ENCODE results near the gene SOWAHA.

Gene SOWAHA

DNA sequence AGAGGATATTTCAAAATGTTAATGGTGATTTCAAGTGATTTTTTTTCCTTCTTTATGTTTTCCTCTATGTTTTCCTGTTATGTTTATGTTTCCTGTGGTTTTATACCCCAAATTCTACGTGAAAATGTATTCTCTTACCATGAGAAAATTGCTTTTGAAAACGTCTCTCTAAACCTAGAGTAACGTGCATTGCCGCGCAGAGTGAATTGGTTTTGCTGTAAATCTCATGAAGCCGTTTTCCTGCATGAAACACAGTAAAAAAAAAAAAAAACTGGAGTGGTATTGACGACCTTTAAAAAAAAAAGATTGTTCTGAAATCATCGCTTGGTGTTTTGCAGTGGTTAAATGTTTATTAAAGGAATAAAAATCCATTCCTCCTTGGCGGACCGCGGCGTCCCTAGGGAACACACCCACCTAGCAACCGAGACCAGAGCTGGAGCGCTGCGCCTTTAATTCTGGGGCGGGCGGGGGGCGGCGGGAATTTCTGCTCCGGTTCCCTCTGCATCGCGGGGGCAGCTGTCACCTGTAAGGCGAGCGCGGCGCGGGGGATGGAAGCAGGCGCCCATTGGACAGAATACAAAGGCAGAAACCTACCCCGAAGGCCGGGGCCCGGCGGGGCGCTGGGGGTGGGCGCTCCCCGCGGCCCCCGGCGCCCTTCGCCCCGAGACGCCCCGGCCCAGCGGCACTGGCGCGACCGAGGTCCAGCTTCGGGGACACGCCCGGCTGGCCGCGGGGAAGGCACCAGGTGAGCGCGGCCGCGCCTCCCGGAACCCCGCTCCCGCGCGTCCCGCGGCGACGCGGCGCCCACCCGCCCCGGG is at the start of gene SOWAHA:
TSS of gene SOWAHA (plus strand) at position 522 of the 818 bp plus-strand sequence. CDS start 320 bp downstream, outside the sequence.
- peak; percentile 36 for ATAC-seq
- H3K9me3 Mint-ChIP-seq, result no peaks in the 10 kb centered on the region
- DNase-seq (ENCODE audit: low spot score in 2 of 2), result no peak
- no peaks in the 10 kb centered on the region for H3K36me3 Mint-ChIP-seq
- H3K4me1 Mint-ChIP-seq, result peaks cover 7% of the 10 kb centered on the region
- H3K27ac Mint-ChIP-seq, result no peak within 1 kb of the TSS
- peak within 1 kb of the TSS; percentile 61 for H3K4me3 Mint-ChIP-seq

DNA sequence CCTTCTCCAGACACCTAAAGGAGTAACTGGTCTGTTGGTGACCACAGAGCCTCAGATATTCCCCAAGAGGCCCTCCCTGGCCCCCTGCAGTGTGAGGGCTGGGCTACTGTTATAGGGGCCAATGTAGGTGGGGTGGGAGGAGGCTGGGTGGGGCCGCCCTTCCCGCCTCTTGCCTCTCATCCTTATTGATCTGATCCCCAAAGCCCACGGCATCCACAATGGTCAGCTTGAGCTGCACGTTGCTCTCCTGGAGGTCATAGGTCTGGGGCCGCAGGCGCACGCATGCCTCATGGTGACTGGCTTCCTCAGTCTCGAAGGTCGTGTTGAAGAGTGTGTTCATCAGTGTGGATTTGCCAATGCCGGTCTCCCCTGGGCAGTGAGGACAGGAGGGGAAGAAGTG is 49.1 kb upstream of the SOWAHA start:
- no peaks in the 10 kb centered on the region for H3K9me3 Mint-ChIP-seq
- ATAC-seq, result no peak
- no peak overlapping the region for H3K27ac Mint-ChIP-seq
- no peaks in the 10 kb centered on the region for H3K4me1 Mint-ChIP-seq
- DNase-seq (ENCODE audit: low spot score in 2 of 2), result no peak
- H3K36me3 Mint-ChIP-seq, result peaks cover 24% of the 10 kb centered on the region
- no peak overlapping the region for H3K4me3 Mint-ChIP-seq

DNA sequence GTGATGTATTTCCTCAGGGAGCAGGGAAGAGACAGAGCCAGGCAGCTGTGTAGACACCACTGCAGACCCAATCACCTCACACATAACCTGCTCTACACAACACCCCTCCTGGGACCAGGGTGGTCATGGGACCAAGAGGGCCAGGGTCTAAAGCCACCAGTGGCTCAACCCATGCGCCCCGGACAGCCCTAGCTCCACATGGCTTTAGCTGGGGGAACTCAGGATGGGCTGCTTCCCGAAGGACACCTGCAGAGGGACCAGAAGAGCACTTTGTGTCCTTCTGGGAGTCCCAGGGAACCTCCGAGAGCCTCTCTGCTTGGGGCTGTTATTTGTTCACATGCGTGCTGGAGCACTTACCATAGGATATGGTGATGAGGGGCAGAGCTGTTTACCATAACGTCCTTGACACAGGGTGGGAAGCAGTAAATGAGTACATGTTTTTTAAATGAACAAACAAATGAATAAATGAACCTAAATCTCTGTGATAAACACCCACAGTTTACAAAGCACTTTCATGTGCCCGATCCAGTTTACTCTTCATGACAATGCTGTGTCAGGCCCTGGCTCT is 48.3 kb upstream of the SOWAHA start:
- no peak for DNase-seq (ENCODE audit: low spot score in 2 of 2)
- H3K4me3 Mint-ChIP-seq, result no peak overlapping the region
- ATAC-seq, result no peak

DNA sequence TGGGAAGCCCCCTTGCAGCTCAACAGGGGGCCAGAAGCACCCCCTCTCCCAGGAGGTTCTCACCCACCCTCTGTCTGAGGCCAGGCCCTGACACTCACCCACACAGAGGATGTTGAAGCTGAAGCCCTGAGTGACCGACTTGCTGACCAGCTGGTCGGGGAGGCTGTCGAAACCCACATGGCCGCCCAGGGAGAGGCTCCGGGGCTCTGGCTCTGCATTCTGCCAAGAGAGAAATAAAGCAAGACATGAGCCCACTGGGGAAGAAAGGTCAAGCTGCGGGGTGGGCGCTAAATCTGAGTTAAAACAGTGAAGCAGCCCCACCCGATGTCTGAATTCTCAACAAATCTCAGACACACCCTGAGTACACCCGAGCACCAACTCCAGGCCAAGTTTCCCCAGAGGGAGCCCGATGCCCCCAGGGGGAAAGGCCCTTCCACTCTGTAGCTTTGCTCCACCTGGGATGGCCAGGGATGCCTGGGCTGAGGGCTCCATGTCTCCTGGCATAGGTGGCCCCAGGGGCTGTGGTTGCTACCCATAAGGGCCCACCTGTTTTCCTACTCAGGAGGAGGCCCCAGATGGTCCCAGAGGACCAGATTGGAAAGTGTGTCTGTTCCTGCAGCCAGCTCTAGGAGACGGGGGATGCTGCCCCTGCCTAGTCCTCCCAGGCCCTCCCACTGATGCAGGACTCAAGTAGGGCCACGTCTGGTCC is 47.6 kb upstream of the SOWAHA start:
- Mint-ChIP-seq H3K36me3 (peaks cover 20% of the 10 kb centered on the region), H3K9me3 (no peaks in the 10 kb centered on the region), H3K4me3 (no peak overlapping the region), H3K4me1 (no peaks in the 10 kb centered on the region), H3K27ac (peak overlapping the region; percentile 40)
- DNase-seq (ENCODE audit: low spot score in 2 of 2), result no peak
- ATAC-seq, result no peak

More for the DNA sequence above, 48.3 kb upstream of the SOWAHA start:
- H3K4me1 Mint-ChIP-seq, result no peaks in the 10 kb centered on the region
- no peaks in the 10 kb centered on the region for H3K9me3 Mint-ChIP-seq
- peaks cover 24% of the 10 kb centered on the region for H3K36me3 Mint-ChIP-seq
- peak overlapping the region; percentile 40 for H3K27ac Mint-ChIP-seq

DNA sequence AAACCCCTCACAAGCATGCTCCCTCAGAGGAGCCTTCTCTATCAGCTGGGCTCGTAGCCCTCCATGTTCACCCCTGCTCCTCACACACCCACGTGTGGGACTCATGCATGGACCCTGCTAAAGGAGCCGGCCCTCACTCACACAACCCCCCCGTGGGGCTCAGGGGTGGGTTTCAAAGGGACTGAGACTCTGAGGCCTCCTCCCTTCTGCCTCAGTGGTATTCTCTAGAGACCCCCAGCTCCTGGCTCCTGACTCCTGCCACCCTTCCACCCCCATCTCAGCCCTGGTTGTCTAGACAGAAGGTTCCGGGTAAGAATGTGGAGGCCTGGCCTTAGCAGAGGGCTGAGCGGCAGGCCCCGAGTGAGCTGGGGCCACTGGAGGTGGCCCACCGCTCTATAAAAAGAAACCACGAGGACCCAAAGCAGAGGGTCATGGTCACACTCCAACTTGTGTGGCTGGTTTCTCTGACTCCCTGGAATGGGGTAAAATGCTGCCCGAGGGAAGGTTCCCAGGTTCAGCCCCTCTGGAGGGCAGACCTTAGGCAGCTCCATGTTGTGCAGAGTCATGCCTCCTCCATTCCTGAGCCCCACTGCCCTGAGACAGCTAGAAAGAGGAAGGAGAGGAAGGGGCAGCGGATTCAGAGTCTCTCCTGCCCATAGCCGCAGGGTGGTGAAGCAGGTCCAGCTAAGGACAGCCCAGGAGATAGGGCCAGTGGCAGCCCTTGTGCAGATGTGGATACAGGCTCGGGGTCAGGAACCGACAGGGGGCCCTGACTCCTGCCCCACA is 46.9 kb upstream of the SOWAHA start:
- H3K9me3 Mint-ChIP-seq, result no peaks in the 10 kb centered on the region
- ATAC-seq (no peak), DNase-seq (ENCODE audit: low spot score in 2 of 2) (no peak)
- no peak overlapping the region for H3K4me3 Mint-ChIP-seq
- no peaks in the 10 kb centered on the region for H3K4me1 Mint-ChIP-seq
- peak overlapping the region; percentile 23 for H3K27ac Mint-ChIP-seq
- H3K36me3 Mint-ChIP-seq, result peaks cover 13% of the 10 kb centered on the region

DNA sequence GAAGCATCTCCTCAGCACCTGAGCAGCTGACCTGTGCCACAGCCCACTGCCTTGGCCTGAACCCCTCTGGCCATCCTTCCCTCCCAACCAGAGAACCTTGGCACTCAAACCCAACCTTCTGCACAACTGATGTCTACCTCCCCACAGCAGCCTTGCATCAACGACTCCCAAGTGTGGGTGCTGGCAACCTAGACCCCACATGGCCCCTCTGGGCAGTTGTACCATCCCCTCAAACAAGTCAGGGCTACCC is 46.4 kb upstream of the SOWAHA start:
- peaks cover 8% of the 10 kb centered on the region for H3K36me3 Mint-ChIP-seq
- H3K27ac Mint-ChIP-seq, result no peak overlapping the region
- no peaks in the 10 kb centered on the region for H3K9me3 Mint-ChIP-seq
- no peak for ATAC-seq
- no peak for DNase-seq (ENCODE audit: low spot score in 2 of 2)
- H3K4me3 Mint-ChIP-seq, result no peak overlapping the region
- H3K4me1 Mint-ChIP-seq, result no peaks in the 10 kb centered on the region

DNA sequence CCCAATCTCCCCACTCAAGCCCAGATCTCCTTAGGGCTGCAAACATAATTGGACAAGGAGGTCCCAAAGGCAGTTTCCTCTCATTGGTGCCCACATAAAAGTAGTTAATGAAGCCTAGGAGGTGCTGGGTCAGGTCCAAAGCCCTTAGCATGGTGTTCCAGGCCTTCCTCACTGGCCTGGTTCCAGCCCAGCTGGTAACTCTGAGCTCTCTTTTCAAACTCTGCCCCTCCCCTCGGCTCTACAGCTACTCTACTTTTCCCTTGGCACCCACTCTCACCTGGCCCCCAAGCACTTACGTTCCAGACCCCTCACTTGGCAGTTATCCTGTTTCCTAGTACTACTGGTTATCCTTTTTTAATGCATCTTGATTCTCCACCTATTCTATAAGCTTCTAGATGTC is 46.0 kb upstream of the SOWAHA start:
- no peak for ATAC-seq
- H3K9me3 Mint-ChIP-seq, result no peaks in the 10 kb centered on the region
- H3K4me1 Mint-ChIP-seq, result peaks cover under 1% of the 10 kb centered on the region
- peaks cover 7% of the 10 kb centered on the region for H3K36me3 Mint-ChIP-seq
- H3K4me3 Mint-ChIP-seq, result no peak overlapping the region
- no peak for DNase-seq (ENCODE audit: low spot score in 2 of 2)
- H3K27ac Mint-ChIP-seq, result no peak overlapping the region

DNA sequence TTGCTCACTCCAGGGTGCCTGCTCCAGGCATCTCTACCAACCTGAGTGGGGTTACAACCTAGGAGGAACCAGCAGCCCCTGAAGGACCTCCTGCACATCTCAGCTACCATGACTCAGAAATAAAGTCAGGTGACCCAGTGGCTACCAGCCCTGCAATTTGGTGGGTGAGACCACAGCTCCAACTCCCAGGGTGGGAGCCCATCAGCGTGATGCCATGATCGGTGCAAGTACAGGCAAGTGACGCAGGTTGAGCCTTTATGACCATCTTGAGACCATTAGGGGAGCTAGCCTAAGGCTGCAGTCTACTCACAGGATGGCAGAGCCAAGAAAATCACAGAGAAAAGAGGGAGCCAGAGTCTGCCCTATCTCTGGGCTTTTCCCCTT is 44.6 kb upstream of the SOWAHA start:
- no peak for DNase-seq (ENCODE audit: low spot score in 2 of 2)
- H3K9me3 Mint-ChIP-seq, result no peaks in the 10 kb centered on the region
- H3K36me3 Mint-ChIP-seq, result peaks cover 7% of the 10 kb centered on the region
- H3K27ac Mint-ChIP-seq, result no peak overlapping the region
- peaks cover 9% of the 10 kb centered on the region for H3K4me1 Mint-ChIP-seq
- no peak overlapping the region for H3K4me3 Mint-ChIP-seq
- no peak for ATAC-seq

DNA sequence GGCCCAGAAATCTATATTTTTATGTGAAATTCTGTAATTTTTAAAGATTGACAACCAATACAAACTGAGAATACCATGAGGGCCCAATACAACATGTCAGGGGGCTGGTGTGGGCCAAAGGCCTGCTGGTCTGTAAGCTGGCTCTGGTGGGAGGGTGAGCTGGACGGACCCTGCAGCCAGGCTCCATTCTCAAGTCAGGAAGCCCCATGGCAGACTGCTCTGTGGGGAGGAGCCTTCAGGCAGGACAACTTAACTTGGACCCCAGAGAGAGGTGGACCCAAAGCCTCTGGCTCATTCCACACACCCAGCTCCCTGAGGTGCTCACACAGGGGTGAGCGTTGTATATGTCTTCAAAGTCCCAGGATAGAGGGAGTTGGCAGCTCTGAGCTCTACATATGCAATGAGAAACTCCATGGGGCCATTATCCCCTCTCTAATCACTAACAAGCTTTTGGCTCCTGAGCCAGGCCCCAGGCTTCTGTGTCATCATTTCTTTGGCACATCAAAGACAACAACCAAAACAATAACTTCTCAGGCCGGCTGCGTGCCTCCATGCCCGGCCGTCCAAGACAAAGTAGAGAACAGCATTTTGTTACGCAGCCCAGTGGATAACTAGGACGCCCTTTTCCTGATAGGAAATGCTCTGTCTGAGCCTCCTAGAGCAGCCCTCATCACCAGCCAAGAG is 42.5 kb upstream of the SOWAHA start:
- Mint-ChIP-seq H3K9me3 (no peaks in the 10 kb centered on the region), H3K4me3 (no peak overlapping the region), H3K4me1 (peaks cover 29% of the 10 kb centered on the region), H3K36me3 (no peaks in the 10 kb centered on the region), H3K27ac (no peak overlapping the region)
- ATAC-seq, result no peak
- DNase-seq (ENCODE audit: low spot score in 2 of 2), result no peak

DNA sequence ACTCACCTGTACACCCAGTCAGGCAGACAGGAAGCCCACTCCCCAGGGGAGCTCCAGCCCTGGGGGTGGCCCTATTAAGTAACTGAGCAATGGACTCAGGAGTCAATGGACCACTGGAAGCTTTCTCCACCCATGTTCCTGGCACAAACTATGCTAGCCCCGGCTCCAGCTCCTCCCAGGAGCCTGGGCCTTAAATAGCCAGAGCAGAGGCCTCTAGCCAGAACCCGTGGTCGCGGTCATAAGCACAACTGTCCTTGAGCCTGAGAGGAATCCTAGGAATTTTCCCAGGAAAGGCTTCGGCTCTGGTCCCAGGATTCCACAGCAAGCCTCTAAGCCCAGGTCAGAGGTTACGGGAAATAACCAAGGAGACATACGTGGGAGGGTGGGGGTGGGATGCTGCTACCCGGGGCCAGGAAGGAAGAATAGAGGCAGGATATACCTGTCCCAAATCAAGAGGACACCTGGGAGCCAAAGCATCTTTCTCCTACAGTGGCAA is 41.6 kb upstream of the SOWAHA start:
- DNase-seq (ENCODE audit: low spot score in 2 of 2) (no peak), ATAC-seq (no peak)
- Mint-ChIP-seq H3K9me3 (no peaks in the 10 kb centered on the region), H3K27ac (no peak overlapping the region), H3K4me1 (peaks cover 37% of the 10 kb centered on the region), H3K4me3 (no peak overlapping the region), H3K36me3 (no peaks in the 10 kb centered on the region)

DNA sequence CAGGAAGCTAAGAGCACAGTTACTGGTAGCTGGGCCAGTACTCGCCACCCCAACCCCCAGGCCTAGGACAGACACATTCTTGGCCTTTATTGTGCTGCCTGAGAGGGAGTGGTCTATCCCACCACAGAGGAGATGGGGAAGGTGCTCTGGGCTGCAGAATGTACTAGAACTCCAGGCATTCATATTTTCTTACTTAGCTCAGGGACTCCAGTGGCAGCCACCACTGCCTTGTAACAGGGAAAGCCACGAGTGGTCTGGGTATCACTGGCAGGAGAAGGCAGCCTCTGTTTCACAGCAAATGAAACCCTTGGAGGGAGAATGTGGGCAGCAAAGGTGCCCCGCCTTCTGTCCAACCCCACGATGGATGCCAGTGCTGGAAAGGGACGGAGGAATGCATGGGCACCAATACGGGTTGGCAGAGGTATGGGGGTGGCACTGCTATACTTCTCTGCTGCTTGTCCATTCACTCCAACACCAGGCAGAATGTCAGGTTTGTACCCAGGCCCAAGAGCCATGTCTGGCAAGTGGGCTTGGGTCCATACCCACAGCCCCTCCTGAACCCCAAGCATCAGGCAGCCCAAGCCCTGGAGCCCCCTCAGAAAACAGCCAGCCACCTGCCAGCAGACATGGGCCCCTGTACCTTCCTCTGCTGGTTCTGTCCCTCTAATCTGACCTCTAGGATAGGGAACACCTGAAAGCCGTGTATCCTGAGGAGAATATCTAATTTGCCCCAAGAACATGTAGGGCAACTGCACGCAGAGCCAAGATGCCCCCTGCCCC is 40.6 kb upstream of the SOWAHA start:
- peak overlapping the region; percentile 76 for H3K27ac Mint-ChIP-seq

DNA sequence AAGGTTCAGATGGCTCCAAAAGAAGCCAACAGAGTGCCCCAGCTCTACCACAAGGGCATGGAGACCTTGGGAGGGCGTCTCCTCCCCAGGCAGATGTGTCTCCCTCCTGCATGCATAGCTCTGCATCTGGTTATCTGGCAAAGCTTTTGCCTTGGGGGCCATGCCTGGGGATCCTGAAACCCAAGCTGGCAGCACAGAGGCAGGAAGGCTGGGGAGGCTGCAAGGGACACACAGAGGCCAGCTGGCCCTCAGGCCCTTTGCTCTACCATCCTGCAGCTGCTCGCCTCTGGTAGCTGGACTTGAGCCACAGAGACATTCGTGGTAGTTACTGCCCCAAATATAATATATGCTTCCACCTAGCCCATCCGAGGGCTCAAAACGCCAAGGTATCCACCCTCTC is 40.0 kb upstream of the SOWAHA start:
- Mint-ChIP-seq H3K27ac (peak overlapping the region; percentile 51), H3K4me3 (no peak overlapping the region), H3K36me3 (no peaks in the 10 kb centered on the region), H3K9me3 (no peaks in the 10 kb centered on the region), H3K4me1 (peaks cover 41% of the 10 kb centered on the region)
- ATAC-seq, result no peak
- no peak for DNase-seq (ENCODE audit: low spot score in 2 of 2)

More for the DNA sequence above, 40.6 kb upstream of the SOWAHA start:
- Mint-ChIP-seq H3K36me3 (no peaks in the 10 kb centered on the region), H3K4me1 (peaks cover 37% of the 10 kb centered on the region), H3K9me3 (no peaks in the 10 kb centered on the region), H3K4me3 (no peak overlapping the region)
- DNase-seq (ENCODE audit: low spot score in 2 of 2), result no peak
- ATAC-seq, result no peak

DNA sequence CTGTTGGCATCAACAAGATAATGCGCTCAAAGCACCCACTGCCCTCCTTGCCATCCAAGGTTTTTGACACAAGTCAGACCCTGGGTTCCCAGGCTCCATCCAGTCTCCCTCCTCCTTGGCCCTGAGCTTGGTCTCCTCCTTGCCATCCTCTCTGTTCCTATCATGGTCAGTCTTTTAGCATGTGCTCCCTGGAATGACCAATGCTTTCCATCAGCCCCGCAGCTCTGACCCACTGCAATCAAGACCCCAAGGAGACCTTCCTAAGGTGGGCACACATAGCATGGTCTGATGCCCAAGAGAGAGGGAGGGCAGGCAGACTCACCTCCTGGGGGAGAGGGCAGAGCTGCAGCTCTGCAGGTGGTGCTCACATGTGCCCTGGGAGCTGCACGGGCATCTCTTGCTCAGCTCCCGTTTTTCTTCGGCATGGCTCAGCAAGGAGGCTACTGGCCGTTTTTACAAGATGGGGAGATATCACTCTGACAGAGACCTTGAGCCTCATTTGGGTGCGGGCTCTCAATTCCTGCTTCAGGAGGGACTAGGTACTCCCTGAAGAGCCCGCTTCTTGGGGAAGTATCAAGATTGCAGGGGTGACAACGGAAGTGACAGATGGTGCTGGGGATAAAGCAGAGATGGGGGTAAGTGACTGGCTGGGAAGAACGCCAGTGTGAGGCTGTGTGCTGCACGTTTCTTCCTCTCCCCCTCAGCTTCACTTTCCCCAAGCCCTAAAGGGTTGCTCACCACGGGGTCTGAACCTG is 39.3 kb upstream of the SOWAHA start:
- Mint-ChIP-seq H3K9me3 (no peaks in the 10 kb centered on the region), H3K36me3 (no peaks in the 10 kb centered on the region), H3K27ac (no peak overlapping the region), H3K4me1 (peaks cover 45% of the 10 kb centered on the region), H3K4me3 (no peak overlapping the region)
- peak in 1 of 2 donors; percentile 48 for DNase-seq (ENCODE audit: low spot score in 2 of 2)
- no peak for ATAC-seq

DNA sequence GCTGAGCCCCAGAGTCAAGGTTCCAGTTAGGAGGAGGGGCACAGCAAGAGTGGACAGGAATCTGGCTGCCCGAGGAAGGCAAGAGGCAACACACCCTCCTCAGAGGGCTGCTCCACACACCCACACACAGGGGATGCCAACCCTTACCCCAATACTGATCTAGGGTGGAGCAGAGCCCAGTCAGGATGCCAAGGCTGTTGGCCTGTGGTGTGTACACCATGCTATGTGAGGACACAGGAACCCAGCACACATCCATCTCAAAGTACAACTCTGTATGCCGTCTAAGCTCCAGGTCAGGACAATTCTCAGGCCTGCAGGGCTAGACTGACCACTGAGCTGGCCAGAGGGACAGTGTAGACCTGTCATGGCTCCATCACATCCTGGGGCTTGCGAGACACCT is 38.7 kb upstream of the SOWAHA start:
- H3K27ac Mint-ChIP-seq, result no peak overlapping the region
- DNase-seq (ENCODE audit: low spot score in 2 of 2), result no peak
- no peaks in the 10 kb centered on the region for H3K36me3 Mint-ChIP-seq
- H3K4me3 Mint-ChIP-seq, result no peak overlapping the region
- ATAC-seq, result no peak
- H3K9me3 Mint-ChIP-seq, result no peaks in the 10 kb centered on the region
- peaks cover 45% of the 10 kb centered on the region for H3K4me1 Mint-ChIP-seq
